Gastroesophageal sphincter (tissue), 4 donors: ENCODE data around the gene TMEM171. TPM values are rescaled to one million over a fixed set of nuclear protein-coding genes. Genes with fewer than 3 reads are reported as not detected.

Source experiments
- ATAC-seq: fragments of 150-250 bp; one replicate; pipeline ENCODE4 v1.9.1; 2016; ENCODE audit warnings: mild to moderate bottlenecking, moderate library complexity
- H3K27ac ChIP-seq, 4 donors: fragments of 200-600 bp; sonication (generic) in 3 of 4; 1 replicate in 3 of 4; 2 replicates in 1 of 4; pipeline ENCODE4 v1.5.1; 2016 to 2019
- H3K27me3 ChIP-seq: fragments of 200-600 bp; sonication (generic); one replicate; pipeline ENCODE4 v1.5.1; 2019
- H3K36me3 ChIP-seq, 2 donors: fragments of 200-600 bp; sonication (generic); one replicate each; pipeline ENCODE4 v1.5.1; 2019; ENCODE audit warnings: control low read depth in 1 of 2
- H3K4me1 ChIP-seq, 3 donors: fragments of 200-600 bp; sonication (generic); 1 replicate in 2 of 3; 2 replicates in 1 of 3; pipeline ENCODE4 v1.5.1; 2016 to 2019; ENCODE audit warnings: control low read depth in 2 of 3
- H3K4me3 ChIP-seq, 2 donors: fragments of 200-600 bp; sonication (generic); one replicate each; pipeline ENCODE4 v1.5.1; 2019; ENCODE audit warnings: mild to moderate bottlenecking in 1 of 2, moderate library complexity in 1 of 2
- H3K9me3 ChIP-seq, 3 donors: fragments of 200-600 bp; sonication (generic); one replicate each; pipeline ENCODE4 v1.5.1; 2017 to 2019; ENCODE audit warnings: control low read depth in 2 of 3
- EP300 ChIP-seq: sonication (generic); formaldehyde crosslinking; IDR thresholded peaks from one replicate; pipeline ENCODE4 v1.6.1; 2017; ENCODE audit warnings: antibody characterized with exemption, mild to moderate bottlenecking
- POLR2A ChIP-seq, 2 donors: fragments of 450-650 bp; IDR thresholded peaks; one replicate each; pipeline ENCODE4 v1.6.1; 2017; ENCODE audit warnings: antibody characterized with exemption in 2 of 2, mild to moderate bottlenecking in 2 of 2, moderate library complexity in 1 of 2
- POLR2AphosphoS5 ChIP-seq: sonication (generic); formaldehyde crosslinking; IDR thresholded peaks from one replicate; pipeline ENCODE4 v1.6.1; 2017; ENCODE audit warnings: antibody characterized with exemption
- WGBS, 2 donors: methylation state at CpG; one replicate each; pipeline ENCODE4 v1.1.5; 2018; ENCODE audit warnings: low coverage in 1 of 2; 5-methylcytosine and 5-hydroxymethylcytosine counted together
- total RNA-seq, 4 donors: library from RNA; depleted of rRNA; stranded (reverse); fragments of >200 nt; gene quantifications; one replicate each; pipeline ENCODE4 v1.1.0, GENCODE V29; 2016
- TF ChIP-seq, protein P1 (sequence below), 4 experiments: fragments of 200-600 bp in 2 of 4; fragments of 450-650 bp in 2 of 4; sonication (generic) in 1 of 4; IDR thresholded peaks; one replicate each; pipeline ENCODE4 v1.5.1; 2017 to 2019; ENCODE audit warnings: antibody characterized with exemption in 4 of 4, mild to moderate bottlenecking in 2 of 4, moderate library complexity in 2 of 4

Gene TMEM171
- total RNA-seq, 4 donors from 2014 or later, result 0.84 TPM; not detected in 3

DNA sequence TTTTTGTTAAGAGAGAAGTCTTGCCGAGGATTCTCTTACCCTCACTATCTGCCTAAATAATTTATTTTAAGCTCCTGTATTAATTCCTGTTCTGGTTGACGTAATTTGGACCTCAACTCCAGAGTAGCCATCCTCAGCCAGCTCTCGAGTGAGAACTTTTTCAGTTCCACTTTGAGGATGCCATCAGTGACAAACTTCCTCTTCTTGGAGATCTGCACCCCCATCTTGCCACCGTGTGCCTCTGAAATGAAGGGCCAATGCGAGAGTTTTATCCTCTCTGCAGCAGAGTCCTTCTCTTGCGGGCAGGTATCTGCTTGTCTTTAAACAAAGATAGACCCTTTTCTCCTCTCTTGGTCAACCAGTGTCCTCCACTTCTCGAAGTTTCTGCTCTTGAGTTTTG is 33.1 kb downstream of the TMEM171 start:
- Histone ChIP-seq H3K27ac (no peak overlapping the region), H3K36me3 (no peaks in the 10 kb centered on the region), H3K4me3 (no peak overlapping the region), H3K9me3 (no peaks in the 10 kb centered on the region), H3K27me3 (no peaks in the 10 kb centered on the region), H3K4me1 (no peaks in the 10 kb centered on the region)
- ATAC-seq, result no peak
- TF ChIP-seq EP300 (no peak), POLR2A (IDR thresholded peaks at IDR 0.05) (no peak)
- WGBS, 2 donors, result 71 to 82% methylated on average over 5 to 7 of the region's 7 CpGs

- Histone ChIP-seq H3K36me3 (no peaks in the 10 kb centered on the region), H3K4me3 (no peak overlapping the region), H3K4me1 (no peaks in the 10 kb centered on the region), H3K9me3 (no peaks in the 10 kb centered on the region), H3K27me3 (peaks cover 3% of the 10 kb centered on the region), H3K27ac (no peak overlapping the region)
- 73 to 82% methylated on average over 4 to 5 of the region's 5 CpGs for WGBS, 2 donors
- no peak for ATAC-seq
- TF ChIP-seq POLR2AphosphoS5, result no peak
- TF ChIP-seq, protein P1, sequence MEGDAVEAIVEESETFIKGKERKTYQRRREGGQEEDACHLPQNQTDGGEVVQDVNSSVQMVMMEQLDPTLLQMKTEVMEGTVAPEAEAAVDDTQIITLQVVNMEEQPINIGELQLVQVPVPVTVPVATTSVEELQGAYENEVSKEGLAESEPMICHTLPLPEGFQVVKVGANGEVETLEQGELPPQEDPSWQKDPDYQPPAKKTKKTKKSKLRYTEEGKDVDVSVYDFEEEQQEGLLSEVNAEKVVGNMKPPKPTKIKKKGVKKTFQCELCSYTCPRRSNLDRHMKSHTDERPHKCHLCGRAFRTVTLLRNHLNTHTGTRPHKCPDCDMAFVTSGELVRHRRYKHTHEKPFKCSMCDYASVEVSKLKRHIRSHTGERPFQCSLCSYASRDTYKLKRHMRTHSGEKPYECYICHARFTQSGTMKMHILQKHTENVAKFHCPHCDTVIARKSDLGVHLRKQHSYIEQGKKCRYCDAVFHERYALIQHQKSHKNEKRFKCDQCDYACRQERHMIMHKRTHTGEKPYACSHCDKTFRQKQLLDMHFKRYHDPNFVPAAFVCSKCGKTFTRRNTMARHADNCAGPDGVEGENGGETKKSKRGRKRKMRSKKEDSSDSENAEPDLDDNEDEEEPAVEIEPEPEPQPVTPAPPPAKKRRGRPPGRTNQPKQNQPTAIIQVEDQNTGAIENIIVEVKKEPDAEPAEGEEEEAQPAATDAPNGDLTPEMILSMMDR (IDR thresholded peaks at IDR 0.05), result no peak
- TF ChIP-seq POLR2A (IDR thresholded peaks at IDR 0.05), result no peak
- no peak for TF ChIP-seq EP300
Observed at GRCh38 chr5:73154208-73155006, 34.0 kb downstream of the TMEM171 start.

DNA sequence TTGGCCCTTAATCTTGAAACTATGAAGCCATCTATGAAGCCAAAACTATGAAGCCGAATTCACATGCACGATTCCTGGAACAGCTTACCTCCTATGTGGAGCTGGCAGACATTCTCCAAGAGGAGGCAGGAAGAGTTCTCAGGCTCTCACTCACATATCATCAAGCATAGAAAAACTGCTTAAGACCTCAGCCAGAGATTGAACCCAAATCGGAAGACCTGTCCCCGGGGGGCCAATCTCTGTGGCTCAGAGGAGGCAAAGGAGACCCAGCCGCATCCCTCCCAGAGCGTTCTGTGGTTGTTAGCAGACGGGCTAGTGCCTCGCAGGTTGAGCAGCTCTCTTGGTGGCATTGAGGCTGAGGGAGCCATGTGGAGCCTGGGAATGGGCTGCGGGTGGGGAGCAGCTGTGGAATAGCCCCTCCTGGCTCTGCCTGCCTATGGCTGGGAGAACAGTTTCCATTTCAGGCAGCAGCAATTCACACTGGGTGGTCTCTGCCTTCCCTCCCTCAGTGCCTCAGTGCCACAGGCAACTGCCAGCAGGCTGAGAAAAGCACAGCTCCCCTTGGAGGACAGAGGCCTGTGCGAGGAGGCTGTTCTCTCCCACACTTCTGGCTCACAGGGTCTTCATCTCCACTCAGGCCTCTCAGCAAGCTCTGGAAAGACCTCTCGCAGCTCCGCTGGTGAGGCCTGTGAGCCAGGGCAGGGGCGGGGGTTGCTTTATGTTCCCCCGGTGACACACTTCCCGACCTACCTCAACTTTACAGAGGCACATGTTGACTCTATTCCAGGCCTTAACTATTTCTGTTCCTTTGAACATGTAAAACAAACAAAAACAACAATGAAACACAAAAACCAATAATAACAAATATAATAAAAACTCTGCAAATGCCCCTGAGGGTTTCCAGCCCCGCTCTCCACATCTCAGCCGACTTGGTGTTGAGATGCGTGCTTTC is 35.2 kb downstream of the TMEM171 start:
- H3K27ac ChIP-seq, result no peak overlapping the region
- no peaks in the 10 kb centered on the region for H3K9me3 ChIP-seq
- H3K4me1 ChIP-seq, result no peaks in the 10 kb centered on the region
- TF ChIP-seq, protein P1 (IDR thresholded peaks at IDR 0.05), result no peak
- no peak for TF ChIP-seq POLR2AphosphoS5
- TF ChIP-seq EP300, result no peak
- no peak for TF ChIP-seq POLR2A (IDR thresholded peaks at IDR 0.05)
- no peak for ATAC-seq
- H3K36me3 ChIP-seq, result no peaks in the 10 kb centered on the region
- H3K27me3 ChIP-seq, result peaks cover 6% of the 10 kb centered on the region
- H3K4me3 ChIP-seq, result no peak overlapping the region
- WGBS, 2 donors, result 67 to 98% methylated on average over 7 to 10 of the region's 18 CpGs

DNA sequence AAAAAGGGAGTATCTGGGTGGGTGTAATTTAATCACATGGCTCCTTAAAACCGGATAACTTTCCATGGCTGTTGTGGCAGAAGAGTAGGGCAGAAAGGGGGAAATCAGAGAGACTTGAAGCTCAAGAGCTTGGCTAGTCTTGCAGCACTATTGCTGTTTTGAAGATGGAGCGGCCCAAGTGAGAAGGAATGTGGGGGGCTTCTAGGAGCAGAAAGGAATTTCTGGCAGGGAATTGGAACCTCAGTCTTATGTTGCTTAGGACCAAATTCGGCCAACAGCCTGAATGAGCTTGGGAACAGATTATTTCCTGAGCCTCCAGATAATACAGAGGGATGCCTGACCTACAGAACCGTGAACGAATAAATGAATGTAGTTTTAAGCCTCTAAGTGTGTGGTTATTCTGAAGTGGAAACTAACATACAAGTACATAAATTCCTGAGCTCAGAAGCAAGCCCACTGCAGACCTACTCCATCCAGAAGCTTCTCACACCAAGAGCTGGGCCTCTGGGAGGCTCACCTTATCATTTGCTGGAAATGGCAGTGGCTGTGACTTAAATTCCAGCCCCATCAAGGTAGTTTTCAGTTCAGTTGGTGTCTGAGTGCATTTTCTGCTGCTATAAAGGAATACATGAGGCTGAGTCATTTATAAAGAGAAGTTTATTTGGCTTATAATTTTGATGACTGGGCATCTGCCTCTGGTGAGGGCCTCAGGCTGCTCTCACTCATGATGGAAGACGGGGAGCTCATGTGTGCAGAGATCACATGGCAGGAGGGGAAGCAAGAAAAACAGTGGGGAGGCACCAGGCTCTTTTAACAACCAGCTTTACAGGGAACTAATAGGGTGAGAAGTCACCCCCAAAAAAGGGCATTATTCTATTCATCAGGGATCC is 37.3 kb downstream of the TMEM171 start:
- 83 to 93% methylated on average over 3 to 4 of the region's 6 CpGs for WGBS, 2 donors
- TF ChIP-seq POLR2AphosphoS5, result no peak
- TF ChIP-seq, protein P1 (IDR thresholded peaks at IDR 0.05), result no peak
- TF ChIP-seq EP300, result no peak
- no peak for TF ChIP-seq POLR2A (IDR thresholded peaks at IDR 0.05)

More for the DNA sequence above, 37.3 kb downstream of the TMEM171 start:
- no peak overlapping the region for H3K4me3 ChIP-seq
- H3K9me3 ChIP-seq, result no peaks in the 10 kb centered on the region
- peaks cover 6% of the 10 kb centered on the region for H3K27me3 ChIP-seq
- H3K36me3 ChIP-seq, result no peaks in the 10 kb centered on the region
- ATAC-seq, result no peak
- H3K4me1 ChIP-seq, result no peaks in the 10 kb centered on the region
- no peak overlapping the region for H3K27ac ChIP-seq
